ENCODE measurements around the gene PEX11B.
A peak's percentile ranks its signal among the peaks of the same experiment; 100 is the strongest.

The PEX11B gene

DNA sequence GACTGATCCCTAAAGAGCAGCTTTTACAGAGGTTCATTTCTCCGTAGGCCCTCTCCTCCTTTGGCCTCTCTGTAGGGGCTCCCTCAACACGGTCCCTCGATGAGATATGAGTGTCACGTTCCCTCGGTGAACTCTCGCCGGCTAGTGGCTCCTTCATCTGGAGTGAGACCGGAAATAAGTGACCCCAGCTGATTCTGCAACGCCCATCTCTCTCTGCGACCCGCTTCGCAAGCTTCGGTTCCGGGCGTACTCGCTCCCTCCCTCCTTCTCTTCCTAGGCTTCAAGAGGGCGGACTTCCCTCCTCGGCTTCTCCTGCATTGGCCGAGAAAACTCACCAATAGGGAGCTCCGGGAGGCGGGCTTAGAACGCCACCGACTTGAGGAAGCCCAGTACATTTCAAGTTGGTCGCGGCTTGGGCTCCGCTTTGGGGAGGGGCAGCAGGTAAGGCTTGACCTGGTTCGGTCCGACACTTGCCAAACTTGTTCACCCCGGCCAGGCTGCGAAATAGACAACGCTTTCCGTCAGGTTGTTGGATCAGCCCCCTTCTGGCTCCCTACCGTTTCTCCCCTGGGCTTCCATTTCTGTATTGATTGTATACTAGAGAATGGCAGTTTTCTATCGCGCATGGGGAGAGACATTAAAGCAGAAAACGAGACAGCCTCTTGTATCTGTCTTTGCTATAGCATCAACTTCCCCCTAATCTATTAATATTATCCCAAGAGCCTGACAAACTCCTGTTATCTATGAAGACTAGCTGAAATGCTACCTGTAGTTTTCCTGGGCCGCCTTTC lies 46.0 kb upstream of the PEX11B start, which contains the start of the genes ANKRD34A and POLR3GL:
TSS of gene ANKRD34A (minus strand) at position 248 of the 791 bp plus-strand sequence. CDS start 2,816 bp downstream, outside the sequence.
TSS of gene POLR3GL (plus strand) at position 363 of the 791 bp plus-strand sequence. CDS start 10,176 bp downstream, outside the sequence.
- TF ChIP-seq, protein P1, sequence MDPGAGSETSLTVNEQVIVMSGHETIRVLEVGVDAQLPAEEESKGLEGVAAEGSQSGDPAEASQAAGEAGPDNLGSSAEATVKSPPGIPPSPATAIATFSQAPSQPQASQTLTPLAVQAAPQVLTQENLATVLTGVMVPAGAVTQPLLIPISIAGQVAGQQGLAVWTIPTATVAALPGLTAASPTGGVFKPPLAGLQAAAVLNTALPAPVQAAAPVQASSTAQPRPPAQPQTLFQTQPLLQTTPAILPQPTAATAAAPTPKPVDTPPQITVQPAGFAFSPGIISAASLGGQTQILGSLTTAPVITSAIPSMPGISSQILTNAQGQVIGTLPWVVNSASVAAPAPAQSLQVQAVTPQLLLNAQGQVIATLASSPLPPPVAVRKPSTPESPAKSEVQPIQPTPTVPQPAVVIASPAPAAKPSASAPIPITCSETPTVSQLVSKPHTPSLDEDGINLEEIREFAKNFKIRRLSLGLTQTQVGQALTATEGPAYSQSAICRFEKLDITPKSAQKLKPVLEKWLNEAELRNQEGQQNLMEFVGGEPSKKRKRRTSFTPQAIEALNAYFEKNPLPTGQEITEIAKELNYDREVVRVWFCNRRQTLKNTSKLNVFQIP (CRISPR knock-in tag; IDR thresholded peaks at IDR 0.05; ENCODE audit: borderline replicate concordance, low read depth) = no peak
- TF ChIP-seq ZNF8 (CRISPR knock-in tag; IDR thresholded peaks at IDR 0.05) (no peak), OSR1 (CRISPR knock-in tag; IDR thresholded peaks at IDR 0.05) (no peak), RARB (CRISPR knock-in tag; IDR thresholded peaks at IDR 0.05) (no peak), ZC3H10 (CRISPR knock-in tag; IDR thresholded peaks at IDR 0.05) (no peak), ESRRG (CRISPR knock-in tag; IDR thresholded peaks at IDR 0.05) (no peak), SNAI2 (CRISPR knock-in tag; IDR thresholded peaks at IDR 0.05) (no peak), CSDC2 (CRISPR knock-in tag; IDR thresholded peaks at IDR 0.05) (no peak), ISL1 (CRISPR knock-in tag; IDR thresholded peaks at IDR 0.05) (no peak), GLIS3 (CRISPR knock-in tag; IDR thresholded peaks at IDR 0.05) (no peak), ZNF565 (CRISPR knock-in tag; conservative IDR thresholded peaks at IDR 0.05; ENCODE audit: low read depth) (no peak), BACH2 (CRISPR knock-in tag; IDR thresholded peaks at IDR 0.05; ENCODE audit: borderline replicate concordance) (no peak)
- TF ChIP-seq, protein P2, sequence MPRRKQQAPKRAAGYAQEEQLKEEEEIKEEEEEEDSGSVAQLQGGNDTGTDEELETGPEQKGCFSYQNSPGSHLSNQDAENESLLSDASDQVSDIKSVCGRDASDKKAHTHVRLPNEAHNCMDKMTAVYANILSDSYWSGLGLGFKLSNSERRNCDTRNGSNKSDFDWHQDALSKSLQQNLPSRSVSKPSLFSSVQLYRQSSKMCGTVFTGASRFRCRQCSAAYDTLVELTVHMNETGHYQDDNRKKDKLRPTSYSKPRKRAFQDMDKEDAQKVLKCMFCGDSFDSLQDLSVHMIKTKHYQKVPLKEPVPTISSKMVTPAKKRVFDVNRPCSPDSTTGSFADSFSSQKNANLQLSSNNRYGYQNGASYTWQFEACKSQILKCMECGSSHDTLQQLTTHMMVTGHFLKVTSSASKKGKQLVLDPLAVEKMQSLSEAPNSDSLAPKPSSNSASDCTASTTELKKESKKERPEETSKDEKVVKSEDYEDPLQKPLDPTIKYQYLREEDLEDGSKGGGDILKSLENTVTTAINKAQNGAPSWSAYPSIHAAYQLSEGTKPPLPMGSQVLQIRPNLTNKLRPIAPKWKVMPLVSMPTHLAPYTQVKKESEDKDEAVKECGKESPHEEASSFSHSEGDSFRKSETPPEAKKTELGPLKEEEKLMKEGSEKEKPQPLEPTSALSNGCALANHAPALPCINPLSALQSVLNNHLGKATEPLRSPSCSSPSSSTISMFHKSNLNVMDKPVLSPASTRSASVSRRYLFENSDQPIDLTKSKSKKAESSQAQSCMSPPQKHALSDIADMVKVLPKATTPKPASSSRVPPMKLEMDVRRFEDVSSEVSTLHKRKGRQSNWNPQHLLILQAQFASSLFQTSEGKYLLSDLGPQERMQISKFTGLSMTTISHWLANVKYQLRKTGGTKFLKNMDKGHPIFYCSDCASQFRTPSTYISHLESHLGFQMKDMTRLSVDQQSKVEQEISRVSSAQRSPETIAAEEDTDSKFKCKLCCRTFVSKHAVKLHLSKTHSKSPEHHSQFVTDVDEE (CRISPR knock-in tag; IDR thresholded peaks at IDR 0.05) = no peak
- TF ChIP-seq, protein P3, sequence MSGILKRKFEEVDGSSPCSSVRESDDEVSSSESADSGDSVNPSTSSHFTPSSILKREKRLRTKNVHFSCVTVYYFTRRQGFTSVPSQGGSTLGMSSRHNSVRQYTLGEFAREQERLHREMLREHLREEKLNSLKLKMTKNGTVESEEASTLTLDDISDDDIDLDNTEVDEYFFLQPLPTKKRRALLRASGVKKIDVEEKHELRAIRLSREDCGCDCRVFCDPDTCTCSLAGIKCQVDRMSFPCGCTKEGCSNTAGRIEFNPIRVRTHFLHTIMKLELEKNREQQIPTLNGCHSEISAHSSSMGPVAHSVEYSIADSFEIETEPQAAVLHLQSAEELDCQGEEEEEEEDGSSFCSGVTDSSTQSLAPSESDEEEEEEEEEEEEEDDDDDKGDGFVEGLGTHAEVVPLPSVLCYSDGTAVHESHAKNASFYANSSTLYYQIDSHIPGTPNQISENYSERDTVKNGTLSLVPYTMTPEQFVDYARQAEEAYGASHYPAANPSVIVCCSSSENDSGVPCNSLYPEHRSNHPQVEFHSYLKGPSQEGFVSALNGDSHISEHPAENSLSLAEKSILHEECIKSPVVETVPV (CRISPR knock-in tag; IDR thresholded peaks at IDR 0.05) = no peak
- TF ChIP-seq, protein P4, sequence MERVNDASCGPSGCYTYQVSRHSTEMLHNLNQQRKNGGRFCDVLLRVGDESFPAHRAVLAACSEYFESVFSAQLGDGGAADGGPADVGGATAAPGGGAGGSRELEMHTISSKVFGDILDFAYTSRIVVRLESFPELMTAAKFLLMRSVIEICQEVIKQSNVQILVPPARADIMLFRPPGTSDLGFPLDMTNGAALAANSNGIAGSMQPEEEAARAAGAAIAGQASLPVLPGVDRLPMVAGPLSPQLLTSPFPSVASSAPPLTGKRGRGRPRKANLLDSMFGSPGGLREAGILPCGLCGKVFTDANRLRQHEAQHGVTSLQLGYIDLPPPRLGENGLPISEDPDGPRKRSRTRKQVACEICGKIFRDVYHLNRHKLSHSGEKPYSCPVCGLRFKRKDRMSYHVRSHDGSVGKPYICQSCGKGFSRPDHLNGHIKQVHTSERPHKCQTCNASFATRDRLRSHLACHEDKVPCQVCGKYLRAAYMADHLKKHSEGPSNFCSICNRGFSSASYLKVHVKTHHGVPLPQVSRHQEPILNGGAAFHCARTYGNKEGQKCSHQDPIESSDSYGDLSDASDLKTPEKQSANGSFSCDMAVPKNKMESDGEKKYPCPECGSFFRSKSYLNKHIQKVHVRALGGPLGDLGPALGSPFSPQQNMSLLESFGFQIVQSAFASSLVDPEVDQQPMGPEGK (CRISPR knock-in tag; IDR thresholded peaks at IDR 0.05; ENCODE audit: borderline replicate concordance) = no peak
- TF ChIP-seq, protein P5, sequence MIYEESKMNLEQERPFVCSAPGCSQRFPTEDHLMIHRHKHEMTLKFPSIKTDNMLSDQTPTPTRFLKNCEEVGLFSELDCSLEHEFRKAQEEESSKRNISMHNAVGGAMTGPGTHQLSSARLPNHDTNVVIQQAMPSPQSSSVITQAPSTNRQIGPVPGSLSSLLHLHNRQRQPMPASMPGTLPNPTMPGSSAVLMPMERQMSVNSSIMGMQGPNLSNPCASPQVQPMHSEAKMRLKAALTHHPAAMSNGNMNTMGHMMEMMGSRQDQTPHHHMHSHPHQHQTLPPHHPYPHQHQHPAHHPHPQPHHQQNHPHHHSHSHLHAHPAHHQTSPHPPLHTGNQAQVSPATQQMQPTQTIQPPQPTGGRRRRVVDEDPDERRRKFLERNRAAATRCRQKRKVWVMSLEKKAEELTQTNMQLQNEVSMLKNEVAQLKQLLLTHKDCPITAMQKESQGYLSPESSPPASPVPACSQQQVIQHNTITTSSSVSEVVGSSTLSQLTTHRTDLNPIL (CRISPR knock-in tag; IDR thresholded peaks at IDR 0.05; ENCODE audit: low read depth) = no peak
- ATAC-seq = peak; percentile 86

DNA sequence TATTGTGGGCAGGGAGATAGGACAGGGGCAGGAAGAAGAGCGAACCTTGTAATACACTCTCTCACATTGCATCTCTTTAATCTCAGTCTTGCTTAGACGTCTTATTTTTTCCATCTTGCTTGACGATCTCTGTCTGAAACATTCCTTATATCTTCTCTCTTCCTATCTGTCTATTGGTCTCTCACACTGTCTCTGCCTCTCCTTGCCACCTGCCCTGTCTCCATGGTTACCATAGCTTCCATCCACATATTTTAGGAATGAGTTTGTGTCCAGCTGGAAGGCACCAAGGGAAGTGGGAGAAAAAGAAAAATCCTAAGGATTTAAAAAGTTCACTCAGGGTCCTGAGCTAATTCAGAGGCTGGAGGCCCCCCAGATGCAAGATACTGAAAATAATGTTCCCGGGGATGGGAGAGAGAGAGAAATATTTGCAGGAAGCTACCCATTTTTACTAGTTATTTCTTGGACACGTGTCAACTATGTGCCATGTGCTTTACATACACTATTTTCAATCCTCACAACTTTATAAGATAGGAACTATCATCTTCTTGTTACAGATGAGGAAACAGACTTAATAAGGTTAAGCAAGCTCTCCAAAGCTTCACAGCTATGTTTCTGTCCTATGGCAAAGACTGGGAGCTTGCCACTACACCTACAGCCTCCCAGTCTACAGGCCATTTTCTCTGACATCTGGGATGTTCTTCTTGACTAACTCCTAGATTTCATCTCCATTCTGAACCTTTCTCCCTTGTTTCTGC lies 44.9 kb upstream of the PEX11B start:
- TF ChIP-seq ZNF565 (CRISPR knock-in tag; conservative IDR thresholded peaks at IDR 0.05; ENCODE audit: low read depth) = no peak
- no peak for TF ChIP-seq ESRRG (CRISPR knock-in tag; IDR thresholded peaks at IDR 0.05)
- no peak for TF ChIP-seq PPARA (CRISPR knock-in tag; IDR thresholded peaks at IDR 0.05; ENCODE audit: borderline replicate concordance)
- TF ChIP-seq TOX (CRISPR knock-in tag; IDR thresholded peaks at IDR 0.05; ENCODE audit: borderline replicate concordance) = no peak
- no peak for TF ChIP-seq CSDC2 (CRISPR knock-in tag; IDR thresholded peaks at IDR 0.05)
- no peak for TF ChIP-seq ZFP3 (CRISPR knock-in tag; IDR thresholded peaks at IDR 0.05)
- TF ChIP-seq ZNF8 (CRISPR knock-in tag; IDR thresholded peaks at IDR 0.05) = no peak
- peak; percentile 23 for ATAC-seq

Measured in SK-N-SH treated with all-trans-retinoic acid at 6 μM for 48 hours (cell line).